ENCODE data around the gene AKR1D1. TPM values are rescaled to one million over a fixed set of nuclear protein-coding genes. Genes with fewer than 3 reads are reported as not detected.
A peak's percentile ranks its signal among the peaks of the same experiment; 100 is the strongest.

AKR1D1 gene
- total and polyA plus RNA-seq, 10 of the 15 experiments (the other 5 are each of a cell fraction or from before 2014, with no cell fraction given) = 0.09 to 0.34 TPM; not detected in 8

DNA sequence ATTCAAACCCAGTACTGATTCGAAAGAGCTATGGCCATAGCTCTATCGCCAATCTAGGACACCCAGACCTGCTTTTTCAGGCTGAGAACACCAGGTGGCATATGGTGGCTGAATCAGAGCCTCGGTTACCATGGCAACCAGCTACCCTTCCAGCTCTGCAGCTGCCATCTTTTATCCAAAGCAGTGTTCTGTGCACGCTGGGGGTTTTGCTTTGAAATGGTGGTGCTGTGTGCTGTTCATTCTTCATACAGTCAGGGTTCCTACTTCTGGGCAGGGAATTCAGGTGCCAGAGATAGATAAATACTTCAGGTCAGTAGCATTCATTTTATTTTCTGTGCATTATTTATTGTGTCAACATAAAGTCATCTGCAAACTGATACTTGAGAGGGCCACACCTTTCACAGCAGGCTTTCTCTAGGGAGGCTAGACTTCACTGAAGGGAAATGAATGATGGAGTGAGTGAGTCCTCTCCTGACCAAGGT, 85.4 kb downstream of the AKR1D1 start:
- Histone ChIP-seq H3K9me3 (replicated peaks; ENCODE audit: control insufficient read depth, insufficient read depth, low read length) (peaks cover 11% of the 10 kb centered on the region), H3K4me3 (no peak overlapping the region), H4K20me1 (ENCODE audit: control insufficient read depth, insufficient read depth) (no peaks in the 10 kb centered on the region), H3K9ac (ENCODE audit: control insufficient read depth, insufficient read depth, low read length) (no peak overlapping the region), H3K27ac (ENCODE audit: control insufficient read depth, insufficient read depth) (no peak overlapping the region), H2AFZ (ENCODE audit: control insufficient read depth, low read depth, low read length) (peak overlapping the region; percentile 91), H3K27me3 (replicated peaks in 1 of 2; ENCODE audit: control insufficient read depth in 2 of 2, insufficient read depth in 2 of 2, low read length in 1 of 2) (no peaks in the 10 kb centered on the region), H3K4me1 (ENCODE audit: control insufficient read depth, insufficient read depth, low read length) (peaks cover 5% of the 10 kb centered on the region), H3K36me3 (ENCODE audit: control insufficient read depth in 2 of 2, insufficient read depth in 2 of 2, low read length in 1 of 2) (no peaks in the 10 kb centered on the region), H3K79me2 (ENCODE audit: control insufficient read depth, insufficient read depth, low read length) (no peaks in the 10 kb centered on the region), H3K4me2 (ENCODE audit: control insufficient read depth, insufficient read depth) (peak overlapping the region; percentile 53)
- no TSS peak for BruUV-seq (replicated peaks)
- ChIA-PET SMC1A (ENCODE audit: uncharacterized antibody, unreplicated experiment) (interaction anchor here (0.6 to 4.6 kb wide), 26 partner anchors 10 to 577 kb away, joined by 3 to 87 read pairs (median 4); partner anchors contain the start of gene TRIM24), CTCF (interaction anchor here (0.5 to 4.8 kb wide), 42 partner anchors 10 to 704 kb away, joined by 3 to 92 read pairs (median 3); partner anchors contain the start of gene CREB3L2), RAD21 (ENCODE audit: unreplicated experiment) (interaction anchor here (0.6 to 4.4 kb wide), 22 partner anchors 9 to 580 kb away, joined by 3 to 92 read pairs (median 4); no protein-coding TSS in a partner anchor), POLR2A (interaction anchor here (0.6 to 0.9 kb wide), 3 partner anchors 11 to 301 kb away, joined by 3 to 4 read pairs (median 3); no protein-coding TSS in a partner anchor)
- FAIRE-seq = peak; percentile 100
- intact Hi-C loops (cut with micrococcal nuclease; ENCODE audit: unreplicated experiment) (loop anchor here (1.0 to 10.0 kb wide), 5 partner anchors 259 to 705 kb away; no protein-coding TSS in a partner anchor), in situ Hi-C loops (cut with MboI) (loop anchor here (5.0 kb wide), 1 partner anchor 576 kb away; no protein-coding TSS in a partner anchor)
- ATAC-seq = peak; percentile 100
- WGBS (ENCODE audit: insufficient coverage, insufficient replicate concordance, low lambda C conversion rate, missing lambda C conversion rate) = 0% methylated on average over 4 of the region's 4 CpGs
- DNase-seq (ENCODE audit: low read depth, low spot score) = peak; percentile 76
- TF ChIP-seq RFX5 (IDR thresholded peaks at IDR 0.05; ENCODE audit: low read depth, low read length) (peak; percentile 94), MEF2B (IDR thresholded peaks at IDR 0.05; ENCODE audit: partially characterized antibody, poor library complexity, severe bottlenecking) (peak; percentile 66), NFXL1 (IDR thresholded peaks at IDR 0.05; ENCODE audit: borderline replicate concordance) (no peak), MYC (IDR thresholded peaks at IDR 0.05; ENCODE audit: insufficient read depth, insufficient read length, insufficient replicate concordance, low read length, severe bottlenecking) (no peak), BMI1 (IDR thresholded peaks at IDR 0.05; ENCODE audit: borderline replicate concordance) (peak; percentile 100), FOXM1 (IDR thresholded peaks at IDR 0.05; ENCODE audit: low read depth, low read length) (0 out of 2 replicates have a peak, but pooled peaks have one; percentile 16), MXI1 (IDR thresholded peaks at IDR 0.05; ENCODE audit: low read depth, low read length) (peak; percentile 87), SMC3 (IDR thresholded peaks at IDR 0.05; ENCODE audit: borderline replicate concordance, low read length) (peak; percentile 96), PML (IDR thresholded peaks at IDR 0.05; ENCODE audit: low read length) (no peak), POLR2A (IDR thresholded peaks at IDR 0.05; ENCODE audit: low read depth, low read length) (no peak), ZNF622 (IDR thresholded peaks at IDR 0.05) (no peak), YY1 (IDR thresholded peaks at IDR 0.05; ENCODE audit: low read depth, low read length) (peak; percentile 95), GATAD2B (conservative IDR thresholded peaks at IDR 0.05; ENCODE audit: low read depth) (no peak), SUZ12 (IDR thresholded peaks at IDR 0.05; ENCODE audit: unreplicated experiment) (no peak), RAD21 (IDR thresholded peaks at IDR 0.05; ENCODE audit: insufficient read depth, low read depth, low read length) (peak; percentile 81), RB1 (IDR thresholded peaks at IDR 0.05; ENCODE audit: borderline replicate concordance) (peak; percentile 64; the same call in 1 of the 2 replicates), PAX8 (IDR thresholded peaks at IDR 0.05) (no peak)
- TF ChIP-seq, protein P1, sequence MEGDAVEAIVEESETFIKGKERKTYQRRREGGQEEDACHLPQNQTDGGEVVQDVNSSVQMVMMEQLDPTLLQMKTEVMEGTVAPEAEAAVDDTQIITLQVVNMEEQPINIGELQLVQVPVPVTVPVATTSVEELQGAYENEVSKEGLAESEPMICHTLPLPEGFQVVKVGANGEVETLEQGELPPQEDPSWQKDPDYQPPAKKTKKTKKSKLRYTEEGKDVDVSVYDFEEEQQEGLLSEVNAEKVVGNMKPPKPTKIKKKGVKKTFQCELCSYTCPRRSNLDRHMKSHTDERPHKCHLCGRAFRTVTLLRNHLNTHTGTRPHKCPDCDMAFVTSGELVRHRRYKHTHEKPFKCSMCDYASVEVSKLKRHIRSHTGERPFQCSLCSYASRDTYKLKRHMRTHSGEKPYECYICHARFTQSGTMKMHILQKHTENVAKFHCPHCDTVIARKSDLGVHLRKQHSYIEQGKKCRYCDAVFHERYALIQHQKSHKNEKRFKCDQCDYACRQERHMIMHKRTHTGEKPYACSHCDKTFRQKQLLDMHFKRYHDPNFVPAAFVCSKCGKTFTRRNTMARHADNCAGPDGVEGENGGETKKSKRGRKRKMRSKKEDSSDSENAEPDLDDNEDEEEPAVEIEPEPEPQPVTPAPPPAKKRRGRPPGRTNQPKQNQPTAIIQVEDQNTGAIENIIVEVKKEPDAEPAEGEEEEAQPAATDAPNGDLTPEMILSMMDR (IDR thresholded peaks at IDR 0.05 in 2 of 3, conservative IDR thresholded peaks at IDR 0.05 in 1 of 3; ENCODE audit: control insufficient read depth in 2 of 3, extremely low read depth in 1 of 3, insufficient read depth in 1 of 3, low read depth in 3 of 3, low read length in 3 of 3) = peak; percentile 70 to 91 (median 85)
- TF ChIP-seq, protein P2, sequence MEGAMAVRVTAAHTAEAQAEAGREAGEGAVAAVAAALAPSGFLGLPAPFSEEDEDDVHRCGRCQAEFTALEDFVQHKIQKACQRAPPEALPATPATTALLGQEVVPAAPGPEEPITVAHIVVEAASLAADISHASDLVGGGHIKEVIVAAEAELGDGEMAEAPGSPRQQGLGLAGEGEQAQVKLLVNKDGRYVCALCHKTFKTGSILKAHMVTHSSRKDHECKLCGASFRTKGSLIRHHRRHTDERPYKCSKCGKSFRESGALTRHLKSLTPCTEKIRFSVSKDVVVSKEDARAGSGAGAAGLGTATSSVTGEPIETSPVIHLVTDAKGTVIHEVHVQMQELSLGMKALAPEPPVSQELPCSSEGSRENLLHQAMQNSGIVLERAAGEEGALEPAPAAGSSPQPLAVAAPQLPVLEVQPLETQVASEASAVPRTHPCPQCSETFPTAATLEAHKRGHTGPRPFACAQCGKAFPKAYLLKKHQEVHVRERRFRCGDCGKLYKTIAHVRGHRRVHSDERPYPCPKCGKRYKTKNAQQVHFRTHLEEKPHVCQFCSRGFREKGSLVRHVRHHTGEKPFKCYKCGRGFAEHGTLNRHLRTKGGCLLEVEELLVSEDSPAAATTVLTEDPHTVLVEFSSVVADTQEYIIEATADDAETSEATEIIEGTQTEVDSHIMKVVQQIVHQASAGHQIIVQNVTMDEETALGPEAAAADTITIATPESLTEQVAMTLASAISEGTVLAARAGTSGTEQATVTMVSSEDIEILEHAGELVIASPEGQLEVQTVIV (IDR thresholded peaks at IDR 0.05; ENCODE audit: borderline replicate concordance, partially characterized antibody) = no peak

Measured in GM12878 (cell line).